Measurements from ENCODE around the gene ADRB2.

The ADRB2 gene

GRCh38 chr5:148849461-148849860 lies 23.1 kb downstream of the ADRB2 start:
- Histone ChIP-seq H3K9me3 (ENCODE audit: low read length) (no peaks in the 10 kb centered on the region), H3K36me3 (ENCODE audit: insufficient read depth, low read length) (no peaks in the 10 kb centered on the region), H3K9ac (ENCODE audit: low read length) (no peak overlapping the region), H3K27ac (ENCODE audit: low read depth, low read length, poor library complexity, severe bottlenecking) (no peak overlapping the region), H2AFZ (ENCODE audit: low read length) (no peak overlapping the region), H3K4me1 (ENCODE audit: insufficient read depth, low read length, severe bottlenecking) (no peaks in the 10 kb centered on the region), H3K4me3 (ENCODE audit: low read depth, low read length, poor library complexity, severe bottlenecking) (no peak overlapping the region), H3K4me2 (ENCODE audit: low read length) (no peak overlapping the region), H3K27me3 (ENCODE audit: insufficient read depth, low read length) (no peaks in the 10 kb centered on the region), H3F3A (ENCODE audit: insufficient read depth, low read length) (no peaks in the 10 kb centered on the region), H3K9me2 (ENCODE audit: low read depth, low read length) (no peaks in the 10 kb centered on the region), H4K20me1 (ENCODE audit: insufficient read depth, low read length) (no peaks in the 10 kb centered on the region), H3K79me2 (ENCODE audit: insufficient read depth, low read length) (no peaks in the 10 kb centered on the region)
- TF ChIP-seq CTCF (IDR thresholded peaks at IDR 0.05; ENCODE audit: low read length) (no peak), EZH2 (IDR thresholded peaks at IDR 0.05; ENCODE audit: borderline replicate concordance, low read length) (no peak)

DNA sequence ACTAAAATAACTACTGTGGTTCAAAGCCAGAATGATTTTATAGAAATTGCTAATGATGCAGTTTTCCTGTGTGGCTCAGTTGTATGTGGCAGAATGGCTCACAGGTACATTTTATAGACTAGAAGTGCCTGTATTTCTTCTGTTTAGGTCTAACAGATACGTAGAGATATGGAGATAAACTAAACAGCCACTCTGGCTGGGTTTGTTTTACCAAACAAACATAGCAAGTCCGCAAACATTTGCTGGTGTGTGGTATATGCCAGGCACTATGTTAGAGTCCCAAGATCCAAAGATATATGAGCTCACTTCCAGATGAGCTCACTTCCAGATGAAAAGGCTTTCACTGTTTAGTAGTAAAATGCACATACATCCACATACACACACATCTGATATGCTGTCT lies 24.4 kb downstream of the ADRB2 start:
- no peak overlapping the region for H3K4me2 ChIP-seq (ENCODE audit: low read length)
- no peaks in the 10 kb centered on the region for H3K79me2 ChIP-seq (ENCODE audit: insufficient read depth, low read length)
- no peak overlapping the region for H2AFZ ChIP-seq (ENCODE audit: low read length)
- no peak overlapping the region for H3K4me3 ChIP-seq (ENCODE audit: low read depth, low read length, poor library complexity, severe bottlenecking)
- no peaks in the 10 kb centered on the region for H3K27me3 ChIP-seq (ENCODE audit: insufficient read depth, low read length)
- H3K4me1 ChIP-seq (ENCODE audit: insufficient read depth, low read length, severe bottlenecking), result no peaks in the 10 kb centered on the region
- H3K36me3 ChIP-seq (ENCODE audit: insufficient read depth, low read length), result no peaks in the 10 kb centered on the region
- no peak for TF ChIP-seq EZH2 (IDR thresholded peaks at IDR 0.05; ENCODE audit: borderline replicate concordance, low read length)
- TF ChIP-seq CTCF (IDR thresholded peaks at IDR 0.05; ENCODE audit: low read length), result no peak
- H4K20me1 ChIP-seq (ENCODE audit: insufficient read depth, low read length), result no peaks in the 10 kb centered on the region
- H3K9me3 ChIP-seq (ENCODE audit: low read length), result no peaks in the 10 kb centered on the region
- no peaks in the 10 kb centered on the region for H3F3A ChIP-seq (ENCODE audit: insufficient read depth, low read length)
- H3K27ac ChIP-seq (ENCODE audit: low read depth, low read length, poor library complexity, severe bottlenecking), result no peak overlapping the region
- no peak overlapping the region for H3K9ac ChIP-seq (ENCODE audit: low read length)
- no peaks in the 10 kb centered on the region for H3K9me2 ChIP-seq (ENCODE audit: low read depth, low read length)

GRCh38 chr5:148853868-148854267 lies 27.5 kb downstream of the ADRB2 start:
- H3K4me3 ChIP-seq (ENCODE audit: low read depth, low read length, poor library complexity, severe bottlenecking), result no peak overlapping the region
- H3K27ac ChIP-seq (ENCODE audit: low read depth, low read length, poor library complexity, severe bottlenecking), result no peak overlapping the region
- H3K27me3 ChIP-seq (ENCODE audit: insufficient read depth, low read length), result no peaks in the 10 kb centered on the region
- no peak overlapping the region for H3K9ac ChIP-seq (ENCODE audit: low read length)
- H4K20me1 ChIP-seq (ENCODE audit: insufficient read depth, low read length), result no peaks in the 10 kb centered on the region
- no peaks in the 10 kb centered on the region for H3F3A ChIP-seq (ENCODE audit: insufficient read depth, low read length)
- TF ChIP-seq CTCF (IDR thresholded peaks at IDR 0.05; ENCODE audit: low read length) (no peak), EZH2 (IDR thresholded peaks at IDR 0.05; ENCODE audit: borderline replicate concordance, low read length) (no peak)
- no peaks in the 10 kb centered on the region for H3K9me3 ChIP-seq (ENCODE audit: low read length)
- no peak overlapping the region for H3K4me2 ChIP-seq (ENCODE audit: low read length)
- H3K9me2 ChIP-seq (ENCODE audit: low read depth, low read length), result no peaks in the 10 kb centered on the region
- no peaks in the 10 kb centered on the region for H3K36me3 ChIP-seq (ENCODE audit: insufficient read depth, low read length)
- no peak overlapping the region for H2AFZ ChIP-seq (ENCODE audit: low read length)
- H3K4me1 ChIP-seq (ENCODE audit: insufficient read depth, low read length, severe bottlenecking), result no peaks in the 10 kb centered on the region
- H3K79me2 ChIP-seq (ENCODE audit: insufficient read depth, low read length), result no peaks in the 10 kb centered on the region
